Retina (tissue), 1 donor: Measurements from ENCODE around the gene GNAQ.

Experiments
- DNase-seq: peaks from one replicate; pipeline ENCODE4 v3.0.0-alpha.2; 2016

GNAQ gene

GRCh38 chr9:77677397-77677796 lies 354.2 kb downstream of the GNAQ start:
- no peak for DNase-seq

GRCh38 chr9:77673941-77674791 lies 357.4 kb downstream of the GNAQ start:
- DNase-seq = no peak

GRCh38 chr9:77672183-77672582 lies 359.4 kb downstream of the GNAQ start:
- DNase-seq = no peak

GRCh38 chr9:77667151-77667550 lies 364.5 kb downstream of the GNAQ start:
- no peak for DNase-seq
